Activated T-helper 9 cell treated with anti-CD3 and anti-CD28 coated beads, Interleukin-2, amount 50 U/mL, for 16 hours (primary cell): ENCODE measurements around the gene RAP1GAP.

Experiments used
- DNase-seq: peaks from one replicate; pipeline ENCODE4 v3.0.0-alpha.2; 2020; ENCODE audit warnings: low read depth

The RAP1GAP gene

DNA sequence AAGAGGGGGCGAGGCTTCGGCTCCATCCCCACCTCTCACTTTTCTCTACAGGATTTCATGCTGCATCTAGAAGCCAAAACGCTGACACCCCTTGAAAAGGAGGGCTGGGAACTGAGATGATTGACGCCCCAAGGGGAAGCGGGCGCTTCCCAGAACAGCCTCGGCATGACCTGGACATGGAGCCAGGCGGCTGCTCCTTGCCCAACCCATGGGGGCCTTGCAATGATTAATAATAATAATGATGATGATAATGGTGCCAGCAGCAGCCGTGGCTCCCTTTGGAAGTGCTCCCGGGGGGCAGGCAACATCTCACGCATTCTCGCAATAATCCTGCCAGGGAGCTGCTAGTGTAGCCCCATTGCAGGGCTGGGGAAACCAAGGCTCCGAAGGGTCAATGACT, 78.2 kb downstream of the RAP1GAP start:
- no peak for DNase-seq

GRCh38 chr1:21590126-21590880, 78.9 kb downstream of the RAP1GAP start:
- DNase-seq = no peak

DNA sequence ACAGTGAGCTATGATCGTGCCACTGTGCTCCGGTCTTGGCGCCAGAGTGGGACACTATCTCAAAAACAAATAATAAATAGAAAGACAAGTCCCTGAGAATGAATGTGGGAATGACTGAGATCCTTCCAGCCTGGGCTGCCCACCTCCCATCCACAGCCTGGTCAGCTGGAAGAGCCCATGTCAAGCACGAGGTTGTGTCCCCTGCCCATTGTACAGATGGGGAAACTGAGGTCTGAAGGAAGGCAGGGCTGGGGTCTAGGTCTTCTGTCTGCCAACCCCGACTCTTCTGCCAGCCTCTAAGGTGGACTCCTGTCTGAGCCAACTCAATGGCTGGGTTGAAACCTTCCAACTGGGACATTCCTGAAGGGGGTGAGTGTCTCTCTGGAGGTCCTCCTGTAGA, 79.5 kb downstream of the RAP1GAP start:
- DNase-seq = no peak

GRCh38 chr1:21587602-21587953, 81.6 kb downstream of the RAP1GAP start:
- DNase-seq = no peak

DNA sequence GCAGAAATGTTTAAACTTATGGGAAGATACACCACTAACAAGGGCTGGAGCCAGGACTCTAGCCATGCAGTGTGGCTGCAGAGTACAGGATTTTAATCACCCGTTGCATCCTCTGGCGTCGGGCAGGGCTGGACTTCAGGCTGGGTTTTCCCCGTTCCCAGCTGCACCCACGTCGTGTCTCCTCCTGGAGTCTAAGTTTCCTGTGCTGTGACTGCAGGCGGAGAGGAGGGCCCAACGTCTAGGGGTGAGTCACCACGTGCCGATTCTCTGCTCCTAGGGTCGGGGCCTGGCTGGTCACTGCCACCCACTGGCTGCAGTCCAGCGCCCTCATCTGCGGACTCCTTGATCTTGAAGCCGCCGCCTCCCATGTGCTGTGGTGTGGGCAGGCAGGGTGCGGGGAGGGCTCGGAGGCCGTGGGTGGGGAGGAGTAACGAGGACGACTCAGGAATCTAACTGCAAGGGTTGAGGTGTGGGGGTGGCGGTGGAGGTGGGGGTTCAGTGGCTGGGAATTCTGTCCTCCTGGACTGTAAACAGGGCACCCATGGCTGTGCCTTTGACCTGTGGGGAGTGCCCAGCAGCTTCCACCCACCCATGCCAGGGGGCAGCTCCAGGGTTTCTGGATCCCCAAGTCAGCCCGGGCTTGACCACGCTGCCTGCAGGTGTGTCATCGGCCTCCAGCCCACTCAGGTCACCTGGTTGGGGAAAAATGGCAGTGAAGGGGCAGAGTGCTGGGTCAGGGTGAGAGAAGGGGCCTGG, 82.1 kb downstream of the RAP1GAP start:
- DNase-seq = no peak

DNA sequence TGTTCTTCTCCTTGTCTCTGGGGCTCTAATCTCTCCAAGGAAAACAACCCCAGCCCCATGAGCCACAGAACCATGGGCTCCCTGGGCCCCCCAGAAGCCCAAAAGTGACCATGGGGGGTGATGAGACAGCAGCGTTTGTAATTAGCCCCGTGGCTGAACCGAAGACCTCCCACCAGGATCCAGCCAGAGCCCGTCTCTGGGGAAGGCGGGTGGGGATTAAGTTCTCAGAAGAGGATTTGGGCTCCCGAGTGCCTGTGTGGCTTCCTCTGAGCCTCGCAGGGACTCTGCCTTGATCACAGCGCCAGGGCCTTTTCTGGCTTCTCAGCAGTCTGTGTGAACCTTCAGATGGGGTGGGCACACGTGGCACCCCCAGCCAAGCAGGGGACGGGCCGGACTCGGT, 82.9 kb downstream of the RAP1GAP start:
- DNase-seq = no peak

- DNase-seq = no peak
Observed at GRCh38 chr1:21585037-21585436, 84.1 kb downstream of the RAP1GAP start.

DNA sequence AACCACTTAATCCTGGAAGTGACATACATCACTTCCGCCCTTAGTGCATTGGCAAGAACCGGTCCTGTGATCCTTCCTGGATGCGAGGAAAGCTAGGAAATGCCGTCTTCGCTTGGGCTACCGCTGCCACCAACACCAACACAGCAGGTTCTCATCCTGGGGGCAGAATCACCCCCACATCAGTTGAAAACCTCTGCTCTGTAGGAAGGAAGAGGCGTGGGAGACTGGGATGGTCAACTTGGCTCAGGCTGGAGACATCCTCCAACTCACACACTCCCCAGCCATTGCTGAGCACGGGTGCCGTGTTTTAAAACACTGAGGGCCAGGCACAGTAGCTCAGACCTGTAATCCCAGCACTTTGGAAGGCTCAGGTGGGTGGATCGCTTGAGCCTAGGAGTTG, 85.1 kb downstream of the RAP1GAP start:
- DNase-seq = no peak

DNA sequence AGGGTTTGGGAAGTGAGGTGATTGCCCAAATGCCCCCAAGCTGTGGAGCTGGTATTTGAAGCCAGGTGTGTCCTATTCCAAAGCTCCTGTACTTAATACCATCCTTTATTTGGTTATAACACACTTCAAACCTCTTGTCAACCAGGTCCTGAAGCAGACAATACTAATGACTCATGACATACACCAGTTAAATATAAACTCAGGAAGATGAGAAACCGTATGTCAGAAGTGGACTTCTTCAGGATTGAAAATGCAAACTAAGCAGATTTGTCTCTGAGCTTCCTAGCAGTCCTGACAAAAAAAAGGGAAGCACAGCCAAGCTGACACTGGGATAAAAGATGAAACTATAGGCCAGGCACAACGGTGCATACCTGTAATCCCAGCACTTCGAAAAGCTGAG, 89.4 kb downstream of the RAP1GAP start:
- DNase-seq = no peak

DNA sequence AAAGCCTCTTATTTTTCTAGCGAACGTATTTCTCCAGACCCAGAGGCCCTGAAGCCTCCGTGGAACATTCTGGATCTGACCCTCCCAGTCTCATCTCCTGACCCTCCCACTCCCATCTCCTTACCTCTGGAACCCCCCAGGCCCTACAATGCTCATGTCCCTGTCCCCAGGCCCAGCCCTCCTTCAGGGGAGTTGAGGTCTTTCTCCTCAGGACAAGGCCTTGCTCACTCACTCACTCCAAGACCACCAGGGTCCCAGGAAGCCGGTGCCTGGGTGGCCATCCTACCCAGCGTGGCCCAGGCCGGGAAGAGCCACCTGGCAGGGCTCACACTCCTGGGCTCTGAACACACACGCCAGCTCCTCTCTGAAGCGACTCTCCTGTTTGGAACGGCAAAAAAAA, 91.2 kb downstream of the RAP1GAP start:
- no peak for DNase-seq

- DNase-seq = no peak
Observed at GRCh38 chr1:21577324-21577723, 91.8 kb downstream of the RAP1GAP start.

DNA sequence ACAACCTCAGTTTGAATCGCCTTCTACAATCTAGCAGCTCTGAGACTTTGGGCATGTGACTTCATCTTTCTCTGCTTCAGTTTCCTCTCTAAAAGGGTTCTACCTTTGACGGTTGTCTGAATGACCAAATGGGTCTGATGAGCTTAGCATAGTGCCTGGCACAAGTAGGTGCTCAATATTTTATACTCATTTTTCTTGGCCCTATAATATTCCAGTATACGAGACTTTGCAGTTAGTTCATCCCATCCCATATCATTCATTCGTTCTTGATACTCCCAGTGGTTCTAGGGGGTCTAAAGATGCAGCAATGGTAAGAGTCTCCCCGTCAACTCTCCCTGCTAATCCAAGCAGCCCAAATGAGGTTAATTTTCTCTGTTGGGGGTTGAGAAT, 92.4 kb downstream of the RAP1GAP start:
- no peak for DNase-seq

DNA sequence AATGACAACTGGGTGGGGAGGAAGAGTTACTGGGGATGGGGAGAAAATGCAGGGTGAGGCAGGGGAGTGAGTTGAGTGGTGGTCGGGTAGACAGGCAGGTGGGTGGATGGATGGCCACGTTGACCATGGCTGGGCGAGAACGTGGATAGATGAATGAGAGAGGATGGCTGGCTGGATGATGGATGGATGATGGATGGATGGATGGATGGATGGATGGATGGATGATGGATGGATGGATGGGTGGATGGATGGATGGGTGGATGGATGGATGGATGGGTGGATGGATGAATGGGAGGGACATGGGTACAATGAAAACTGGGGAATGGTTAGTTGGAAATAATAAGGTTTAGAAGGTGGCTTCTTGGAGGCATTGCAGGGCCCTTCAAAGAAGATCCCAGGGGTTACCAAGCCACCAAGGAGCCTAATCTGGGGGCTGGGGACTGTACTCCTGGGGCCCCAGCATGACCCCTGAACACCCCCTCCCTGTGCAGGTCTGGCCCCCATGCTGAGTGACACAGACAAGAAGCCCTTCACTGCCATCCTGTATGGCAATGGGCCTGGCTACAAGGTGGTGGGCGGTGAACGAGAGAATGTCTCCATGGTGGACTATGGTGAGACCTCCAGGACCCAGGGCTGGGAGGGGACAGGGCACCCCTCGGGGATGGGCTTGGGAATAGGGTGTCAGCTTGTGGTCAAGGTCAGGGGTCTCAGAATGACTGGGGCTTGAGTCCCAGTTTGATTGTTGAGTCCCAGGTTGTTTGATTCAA, 92.9 kb downstream of the RAP1GAP start:
- DNase-seq = no peak

- no peak for DNase-seq
Observed at GRCh38 chr1:21575351-21575942, 93.7 kb downstream of the RAP1GAP start.

DNA sequence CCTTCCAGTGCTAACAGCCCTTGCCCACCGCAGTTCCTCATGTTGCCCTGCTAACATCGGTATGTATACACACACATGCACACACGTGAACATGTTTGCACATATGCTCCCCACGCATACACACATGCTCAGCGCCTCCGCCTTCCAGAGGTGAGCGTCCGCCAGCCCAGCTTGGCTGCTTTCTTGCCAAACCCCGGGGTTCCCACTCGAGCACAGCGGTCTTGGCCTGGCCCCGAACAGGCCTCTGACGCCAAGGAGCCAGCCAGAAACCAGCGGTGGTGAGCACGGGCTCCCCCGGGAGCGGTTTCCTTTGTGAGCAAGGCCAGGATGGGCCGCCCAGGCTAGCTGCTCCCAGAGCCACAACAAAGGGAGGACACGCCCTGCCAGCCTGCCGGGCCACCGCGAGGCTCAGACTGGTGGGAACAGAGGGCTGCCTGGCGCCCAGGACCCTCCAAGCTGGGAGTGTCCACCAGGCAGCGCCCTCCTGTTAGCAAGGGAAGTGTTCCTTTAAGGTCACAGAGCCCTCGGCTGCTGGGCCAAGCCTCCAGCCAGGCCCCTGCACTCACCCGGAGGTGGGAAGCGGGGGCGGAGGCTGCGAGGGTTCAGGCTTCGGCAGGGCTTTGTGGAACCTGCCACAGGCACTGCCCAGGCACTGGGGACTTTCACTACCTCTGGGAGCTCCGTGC, 94.5 kb downstream of the RAP1GAP start:
- DNase-seq = no peak

GRCh38 chr1:21573971-21574465, 95.1 kb downstream of the RAP1GAP start:
- DNase-seq = no peak

DNA sequence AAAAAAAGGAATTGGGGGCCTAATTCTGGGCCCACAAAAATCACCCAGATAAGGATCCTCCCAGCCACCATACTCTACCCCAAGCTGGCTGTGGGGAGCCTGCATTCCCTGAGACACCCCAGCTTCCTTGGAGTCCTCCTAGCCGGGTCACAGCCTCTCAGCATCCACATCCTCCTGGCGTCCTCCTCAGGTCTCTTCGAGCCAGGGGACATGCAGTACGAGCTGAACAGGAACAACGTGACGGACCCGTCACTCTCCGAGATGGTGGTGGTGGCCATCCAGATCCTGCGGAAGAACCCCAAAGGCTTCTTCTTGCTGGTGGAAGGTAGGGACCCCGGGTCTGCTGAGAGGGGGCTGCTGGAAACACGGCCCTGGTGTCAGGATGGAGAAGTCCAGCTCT, 95.7 kb downstream of the RAP1GAP start:
- DNase-seq = no peak

- no peak for DNase-seq
Observed at GRCh38 chr1:21572735-21573277, 96.4 kb downstream of the RAP1GAP start.

GRCh38 chr1:21572221-21572620, 96.9 kb downstream of the RAP1GAP start:
- no peak for DNase-seq

GRCh38 chr1:21570885-21571284, 98.3 kb downstream of the RAP1GAP start:
- no peak for DNase-seq

DNA sequence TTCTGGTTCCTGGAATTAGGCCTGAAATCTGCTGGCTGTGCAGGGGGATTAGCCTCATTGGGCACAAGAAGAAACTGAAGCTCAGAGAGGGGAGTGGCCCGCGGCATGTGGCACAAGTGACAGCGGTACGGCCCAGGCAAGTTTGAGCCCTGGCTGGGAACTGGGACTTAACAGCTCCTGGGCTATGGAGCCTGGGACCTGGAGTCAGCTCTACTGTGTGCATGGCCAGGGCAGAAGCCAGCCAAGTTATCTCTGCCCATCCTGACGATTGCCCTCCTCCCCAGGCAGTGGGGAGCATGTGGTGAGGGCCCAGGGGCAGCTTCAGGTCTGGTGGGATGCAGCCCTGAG, 98.7 kb downstream of the RAP1GAP start:
- no peak for DNase-seq
